Neural progenitor cell (in vitro differentiated cells): ENCODE data around the gene PHC3. TPM values are rescaled to one million over a fixed set of nuclear protein-coding genes. Genes with fewer than 3 reads are reported as not detected.
A peak's percentile ranks its signal among the peaks of the same experiment; 100 is the strongest.

Source experiments
- DNase-seq: peaks from one replicate; pipeline ENCODE4 v3.0.0-alpha.2; 2016; ENCODE audit warnings: low spot score
- H2AFZ ChIP-seq: fragments of 200-600 bp; sonication (generic); replicated peaks from 2 replicates; pipeline ENCODE4 v1.6.1; 2016; ENCODE audit warnings: antibody characterized with exemption
- H3F3A ChIP-seq: fragments of 200-600 bp; sonication (generic); 2 replicates; pipeline ENCODE4 v1.6.1; 2016; ENCODE audit warnings: antibody characterized with exemption, low read depth
- H3K27ac ChIP-seq: fragments of 200-600 bp; sonication (generic); 2 replicates; pipeline ENCODE4 v1.5.1; 2016; ENCODE audit warnings: mild to moderate bottlenecking
- H3K27me3 ChIP-seq: fragments of 200-600 bp; sonication (generic); 2 replicates; pipeline ENCODE4 v1.6.1; 2016; ENCODE audit warnings: mild to moderate bottlenecking, moderate library complexity
- H3K36me3 ChIP-seq: fragments of 200-600 bp; sonication (generic); 2 replicates; pipeline ENCODE4 v1.5.1; 2016
- H3K4me1 ChIP-seq: fragments of 200-600 bp; sonication (generic); 2 replicates; pipeline ENCODE4 v1.6.1; 2016; ENCODE audit warnings: mixed run types
- H3K4me2 ChIP-seq: fragments of 200-600 bp; sonication (generic); 2 replicates; pipeline ENCODE4 v1.6.1; 2016
- H3K4me3 ChIP-seq: fragments of 200-600 bp; sonication (generic); 2 replicates; pipeline ENCODE4 v1.5.1; 2016
- H3K79me2 ChIP-seq: fragments of 200-600 bp; sonication (generic); 2 replicates; pipeline ENCODE4 v1.6.1; 2016; ENCODE audit warnings: low read depth
- H3K9ac ChIP-seq: fragments of 200-600 bp; sonication (generic); 2 replicates; pipeline ENCODE4 v1.6.1; 2016
- H3K9me3 ChIP-seq: fragments of 200-600 bp; sonication (generic); 2 replicates; pipeline ENCODE4 v1.5.1; 2016; ENCODE audit warnings: low read depth
- H4K20me1 ChIP-seq: fragments of 200-600 bp; sonication (generic); 2 replicates; pipeline ENCODE4 v1.6.1; 2016; ENCODE audit warnings: low read depth
- H3K27ac Mint-ChIP-seq: 3 replicates; pipeline ENCODE4 v1.8.0; 2021; ENCODE audit warnings: mixed read lengths
- H3K27me3 Mint-ChIP-seq: 2 replicates; pipeline ENCODE4 v1.8.0; 2022; ENCODE audit warnings: low read depth, mild to moderate bottlenecking, inconsistent platforms, moderate library complexity, mixed read lengths; ENCODE audit not compliant: insufficient read depth
- H3K36me3 Mint-ChIP-seq: 3 replicates; pipeline ENCODE4 v1.8.0; 2021; ENCODE audit warnings: mixed read lengths
- H3K4me1 Mint-ChIP-seq: 3 replicates; pipeline ENCODE4 v1.8.0; 2021; ENCODE audit warnings: mixed read lengths
- H3K4me3 Mint-ChIP-seq: 3 replicates; pipeline ENCODE4 v1.8.0; 2021; ENCODE audit warnings: mild to moderate bottlenecking, moderate library complexity, mixed read lengths
- H3K9me3 Mint-ChIP-seq: 3 replicates; pipeline ENCODE4 v1.8.0; 2020; ENCODE audit warnings: mixed read lengths
- CTCF ChIP-seq: fragments of 200-600 bp; sonication (generic); IDR thresholded peaks from 2 replicates; pipeline ENCODE4 v1.5.1; 2017; ENCODE audit warnings: antibody characterized with exemption, mild to moderate bottlenecking
- EZH2 ChIP-seq: fragments of 200-600 bp; sonication (generic); IDR thresholded peaks from 2 replicates; pipeline ENCODE4 v1.6.1; 2017; ENCODE audit warnings: antibody characterized with exemption, mild to moderate bottlenecking, moderate library complexity
- EZH2phosphoT487 ChIP-seq: fragments of 200-600 bp; sonication (generic); IDR thresholded peaks from 2 replicates; pipeline ENCODE4 v1.6.1; 2017; ENCODE audit warnings: antibody characterized with exemption
- total RNA-seq: library from RNA; depleted of rRNA; stranded (reverse); fragments of >200 nt; gene quantifications from 2 replicates; pipeline ENCODE4 v1.2.3, GENCODE V29; 2015; ENCODE audit warnings: low replicate concordance

Gene PHC3
- total RNA-seq, 1 donor from 2014 or later: 27.3 TPM

GRCh38 chr3:170189398-170190256 is 8.1 kb upstream of the PHC3 start:
- Mint-ChIP-seq H3K4me3 (no peak overlapping the region), H3K4me1 (no peaks in the 10 kb centered on the region), H3K9me3 (no peaks in the 10 kb centered on the region), H3K27me3 (peaks cover 4% of the 10 kb centered on the region), H3K27ac (no peak overlapping the region), H3K36me3 (no peaks in the 10 kb centered on the region)
- Histone ChIP-seq H3K27ac (no peak overlapping the region), H3F3A (no peaks in the 10 kb centered on the region), H3K4me3 (no peak overlapping the region), H2AFZ (peak overlapping the region; percentile 79), H3K36me3 (no peaks in the 10 kb centered on the region), H3K79me2 (no peaks in the 10 kb centered on the region), H3K27me3 (no peaks in the 10 kb centered on the region), H4K20me1 (no peaks in the 10 kb centered on the region), H3K4me2 (no peak overlapping the region), H3K9ac (no peak overlapping the region), H3K4me1 (no peaks in the 10 kb centered on the region), H3K9me3 (no peaks in the 10 kb centered on the region)
- TF ChIP-seq CTCF (no peak), EZH2phosphoT487 (no peak), EZH2 (no peak)
- DNase-seq: no peak

- Histone ChIP-seq H3K9me3 (no peaks in the 10 kb centered on the region), H4K20me1 (peaks cover 6% of the 10 kb centered on the region), H3K27me3 (no peaks in the 10 kb centered on the region), H3K36me3 (peaks cover 4% of the 10 kb centered on the region), H3K4me2 (peak overlapping the region; percentile 87), H2AFZ (no peak overlapping the region), H3K9ac (peak overlapping the region; percentile 83), H3F3A (no peaks in the 10 kb centered on the region), H3K4me1 (peaks cover 24% of the 10 kb centered on the region), H3K79me2 (peaks cover 48% of the 10 kb centered on the region), H3K4me3 (peak overlapping the region; percentile 70), H3K27ac (no peak overlapping the region)
- Mint-ChIP-seq H3K27me3 (peaks cover 6% of the 10 kb centered on the region), H3K4me3 (peak overlapping the region; percentile 99), H3K36me3 (peaks cover 20% of the 10 kb centered on the region), H3K4me1 (peaks cover 22% of the 10 kb centered on the region), H3K27ac (peak overlapping the region; percentile 85), H3K9me3 (no peaks in the 10 kb centered on the region)
- TF ChIP-seq CTCF (no peak), EZH2phosphoT487 (no peak), EZH2 (no peak)
- no peak for DNase-seq
Observed at GRCh38 chr3:170180079-170180907, 1.2 kb downstream of the PHC3 start.

GRCh38 chr3:170179432-170179831 is 2.1 kb downstream of the PHC3 start:
- H3K9ac ChIP-seq: no peak overlapping the region
- H3K27me3 ChIP-seq: no peaks in the 10 kb centered on the region
- peak overlapping the region; percentile 70 for H3K4me3 ChIP-seq
- H4K20me1 ChIP-seq: peaks cover 6% of the 10 kb centered on the region
- DNase-seq: no peak
- no peaks in the 10 kb centered on the region for H3F3A ChIP-seq
- H3K4me1 Mint-ChIP-seq: peaks cover 22% of the 10 kb centered on the region
- peaks cover 22% of the 10 kb centered on the region for H3K36me3 Mint-ChIP-seq
- peak overlapping the region; percentile 87 for H3K4me2 ChIP-seq
- no peaks in the 10 kb centered on the region for H3K9me3 ChIP-seq
- no peaks in the 10 kb centered on the region for H3K9me3 Mint-ChIP-seq
- peaks cover 6% of the 10 kb centered on the region for H3K27me3 Mint-ChIP-seq
- H3K36me3 ChIP-seq: peaks cover 5% of the 10 kb centered on the region
- no peak overlapping the region for H2AFZ ChIP-seq
- H3K4me3 Mint-ChIP-seq: peak overlapping the region; percentile 99
- peaks cover 57% of the 10 kb centered on the region for H3K79me2 ChIP-seq
- peaks cover 24% of the 10 kb centered on the region for H3K4me1 ChIP-seq
- H3K27ac Mint-ChIP-seq: peak overlapping the region; percentile 3
- TF ChIP-seq EZH2: no peak
- TF ChIP-seq CTCF: no peak
- TF ChIP-seq EZH2phosphoT487: no peak
- H3K27ac ChIP-seq: no peak overlapping the region
